HepG2 (cell line): Measurements from ENCODE around the gene SLC22A15. TPM values are rescaled to one million over a fixed set of nuclear protein-coding genes. Genes with fewer than 3 reads are reported as not detected.

Experiments
- ATF7-NPFF ChIP-seq: sonication (generic); formaldehyde crosslinking; IDR thresholded peaks from 2 replicates; pipeline ENCODE4 v1.8.1; 2023; ENCODE audit warnings: mild to moderate bottlenecking, low read depth, missing genetic modification reagents, moderate library complexity
- BCL6 ChIP-seq: IDR thresholded peaks from 2 replicates; pipeline ENCODE4 v1.6.1; 2016; ENCODE audit warnings: missing genetic modification reagents, missing compliant biosample characterization
- DDIT3 ChIP-seq: sonication (generic); formaldehyde crosslinking; IDR thresholded peaks from 2 replicates; pipeline ENCODE4 v1.4.0; 2020; ENCODE audit warnings: mild to moderate bottlenecking, missing genetic modification reagents
- GABPA ChIP-seq, 2 experiments: IDR thresholded peaks; 2 replicates each; pipeline ENCODE4 v1.6.1; 2011 to 2016; ENCODE audit warnings: low read depth in 2 of 2, low read length in 1 of 2, missing biosample characterization in 1 of 2, missing genetic modification characterization in 1 of 2
- MED1 ChIP-seq: sonication (generic); formaldehyde crosslinking; IDR thresholded peaks from 2 replicates; pipeline ENCODE4 v1.4.0; 2020; ENCODE audit warnings: missing genetic modification reagents
- MXI1 ChIP-seq: IDR thresholded peaks from 3 replicates; pipeline ENCODE4 v1.6.1; 2012; ENCODE audit warnings: low read depth, low read length, inconsistent platforms, borderline replicate concordance
- ZIK1 ChIP-seq: sonication (generic); formaldehyde crosslinking; IDR thresholded peaks from 2 replicates; pipeline ENCODE4 v1.5.0; 2020; ENCODE audit warnings: mild to moderate bottlenecking, low read depth, missing genetic modification reagents, borderline replicate concordance
- ZNF101 ChIP-seq: sonication (generic); formaldehyde crosslinking; IDR thresholded peaks from 2 replicates; pipeline ENCODE4 v1.4.0; 2020; ENCODE audit warnings: mild to moderate bottlenecking, low read depth, missing genetic modification reagents, borderline replicate concordance
- ZNF687 ChIP-seq: sonication (generic); formaldehyde crosslinking; IDR thresholded peaks from 2 replicates; pipeline ENCODE4 v1.5.1; 2020; ENCODE audit warnings: mild to moderate bottlenecking, missing genetic modification reagents, moderate library complexity
- ZNF724P ChIP-seq: sonication (generic); formaldehyde crosslinking; IDR thresholded peaks from 2 replicates; pipeline ENCODE4 v1.8.0; 2022; ENCODE audit warnings: missing genetic modification reagents, borderline replicate concordance
- ZNF770 ChIP-seq: sonication (generic); formaldehyde crosslinking; IDR thresholded peaks from 2 replicates; pipeline ENCODE4 v1.5.0; 2020; ENCODE audit warnings: mild to moderate bottlenecking, missing genetic modification reagents
- polyA plus RNA-seq, 8 experiments: library from polyadenylated mRNA; depleted of rRNA in 3 of 8; stranded (reverse) in 7 of 8; unstranded in 1 of 8; fragments of >200 nt; fragmentation: Illumina TruSeq in 4 of 8; extraction: Trizol in 4 of 8; gene quantifications; 2 replicates each; pipeline versions ENCODE4 v1.2.1 to v1.2.3, GENCODE V29; 2011 to 2016; ENCODE audit warnings: low read depth in 4 of 8, missing spikeins in 1 of 8, mixed read lengths in 1 of 8; ENCODE audit not compliant: insufficient read depth in 1 of 8
- total RNA-seq, 5 experiments: library from RNA; depleted of rRNA; stranded (reverse); fragments of >200 nt; fragmentation: Illumina TruSeq; extraction: Trizol; gene quantifications; 2 replicates each; pipeline ENCODE4 v1.2.3, GENCODE V29; 2016; ENCODE audit warnings: low read depth in 1 of 5
- TF ChIP-seq, protein P1 (sequence below): sonication (generic); formaldehyde crosslinking; IDR thresholded peaks from 2 replicates; pipeline ENCODE4 v1.4.0; 2020; ENCODE audit warnings: missing genetic modification reagents
- TF ChIP-seq, protein P2 (sequence below): sonication (generic); formaldehyde crosslinking; IDR thresholded peaks from 2 replicates; pipeline ENCODE4 v1.4.0; 2020; ENCODE audit warnings: missing genetic modification reagents

SLC22A15 gene
- total and polyA plus RNA-seq, 2 of the 13 experiments (the other 11 are each of a cell fraction or from before 2014, with no cell fraction given) = 0.24 to 1.7 TPM

DNA sequence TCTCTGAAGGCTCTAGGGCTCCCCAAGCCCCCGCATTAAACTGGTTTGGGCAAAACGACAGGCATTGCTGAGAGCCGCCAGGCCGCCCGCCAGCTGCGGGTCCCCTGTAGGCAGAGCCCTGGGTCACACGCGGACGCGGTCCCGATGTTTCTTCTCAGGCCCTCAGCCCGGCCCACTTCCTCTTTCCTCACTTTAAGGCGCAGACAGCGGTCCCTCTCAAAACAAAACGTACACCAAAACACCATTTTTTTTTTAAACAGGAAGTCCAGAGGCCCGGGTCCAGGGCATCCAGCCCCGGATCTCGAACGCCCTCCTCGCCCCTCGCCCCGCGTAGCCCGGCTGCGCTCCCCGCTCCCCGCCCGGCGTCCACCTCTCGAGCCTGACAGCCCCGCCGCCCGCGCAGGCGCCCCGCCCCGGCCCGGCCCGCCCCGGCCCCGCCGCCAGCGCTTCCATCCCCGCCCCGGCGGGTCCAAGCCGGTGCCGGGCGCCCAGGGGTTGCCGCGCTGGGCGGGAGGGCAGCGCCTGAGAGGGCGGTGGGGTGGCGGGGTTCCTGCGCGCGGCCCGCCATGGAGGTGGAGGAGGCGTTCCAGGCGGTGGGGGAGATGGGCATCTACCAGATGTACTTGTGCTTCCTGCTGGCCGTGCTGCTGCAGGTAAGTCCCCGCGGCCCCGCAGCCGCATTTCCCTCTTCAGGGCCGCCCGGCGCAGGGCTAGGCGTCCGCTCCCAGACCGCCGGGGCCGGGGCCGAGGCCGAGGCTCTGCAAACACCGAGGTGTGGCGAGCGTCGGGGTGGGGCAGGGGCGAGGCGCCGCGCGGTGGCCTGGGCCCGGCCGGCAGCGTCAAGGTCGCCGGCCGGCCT, at the start of gene SLC22A15 (continued):
- no peak for TF ChIP-seq MED1 (CRISPR knock-in tag)
- peak; percentile 38; the same call in 1 of the 2 replicates for TF ChIP-seq ZNF687
- TF ChIP-seq, protein P1, sequence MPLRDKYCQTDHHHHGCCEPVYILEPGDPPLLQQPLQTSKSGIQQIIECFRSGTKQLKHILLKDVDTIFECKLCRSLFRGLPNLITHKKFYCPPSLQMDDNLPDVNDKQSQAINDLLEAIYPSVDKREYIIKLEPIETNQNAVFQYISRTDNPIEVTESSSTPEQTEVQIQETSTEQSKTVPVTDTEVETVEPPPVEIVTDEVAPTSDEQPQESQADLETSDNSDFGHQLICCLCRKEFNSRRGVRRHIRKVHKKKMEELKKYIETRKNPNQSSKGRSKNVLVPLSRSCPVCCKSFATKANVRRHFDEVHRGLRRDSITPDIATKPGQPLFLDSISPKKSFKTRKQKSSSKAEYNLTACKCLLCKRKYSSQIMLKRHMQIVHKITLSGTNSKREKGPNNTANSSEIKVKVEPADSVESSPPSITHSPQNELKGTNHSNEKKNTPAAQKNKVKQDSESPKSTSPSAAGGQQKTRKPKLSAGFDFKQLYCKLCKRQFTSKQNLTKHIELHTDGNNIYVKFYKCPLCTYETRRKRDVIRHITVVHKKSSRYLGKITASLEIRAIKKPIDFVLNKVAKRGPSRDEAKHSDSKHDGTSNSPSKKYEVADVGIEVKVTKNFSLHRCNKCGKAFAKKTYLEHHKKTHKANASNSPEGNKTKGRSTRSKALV = no peak
- no peak for TF ChIP-seq DDIT3 (CRISPR knock-in tag)
- TF ChIP-seq ZNF770 (CRISPR knock-in tag) = no peak
- TF ChIP-seq BCL6 = no peak
- TF ChIP-seq ZNF724P (CRISPR knock-in tag) = no peak
- TF ChIP-seq GABPA (IDR thresholded peaks at IDR 0.05; ENCODE audit: low read depth, low read length) = no peak
- TF ChIP-seq GABPA (CRISPR knock-in tag; IDR thresholded peaks at IDR 0.05; ENCODE audit: low read depth) = 0 out of 2 replicates have a peak, but pooled peaks have one; percentile 24
- TF ChIP-seq, protein P2, sequence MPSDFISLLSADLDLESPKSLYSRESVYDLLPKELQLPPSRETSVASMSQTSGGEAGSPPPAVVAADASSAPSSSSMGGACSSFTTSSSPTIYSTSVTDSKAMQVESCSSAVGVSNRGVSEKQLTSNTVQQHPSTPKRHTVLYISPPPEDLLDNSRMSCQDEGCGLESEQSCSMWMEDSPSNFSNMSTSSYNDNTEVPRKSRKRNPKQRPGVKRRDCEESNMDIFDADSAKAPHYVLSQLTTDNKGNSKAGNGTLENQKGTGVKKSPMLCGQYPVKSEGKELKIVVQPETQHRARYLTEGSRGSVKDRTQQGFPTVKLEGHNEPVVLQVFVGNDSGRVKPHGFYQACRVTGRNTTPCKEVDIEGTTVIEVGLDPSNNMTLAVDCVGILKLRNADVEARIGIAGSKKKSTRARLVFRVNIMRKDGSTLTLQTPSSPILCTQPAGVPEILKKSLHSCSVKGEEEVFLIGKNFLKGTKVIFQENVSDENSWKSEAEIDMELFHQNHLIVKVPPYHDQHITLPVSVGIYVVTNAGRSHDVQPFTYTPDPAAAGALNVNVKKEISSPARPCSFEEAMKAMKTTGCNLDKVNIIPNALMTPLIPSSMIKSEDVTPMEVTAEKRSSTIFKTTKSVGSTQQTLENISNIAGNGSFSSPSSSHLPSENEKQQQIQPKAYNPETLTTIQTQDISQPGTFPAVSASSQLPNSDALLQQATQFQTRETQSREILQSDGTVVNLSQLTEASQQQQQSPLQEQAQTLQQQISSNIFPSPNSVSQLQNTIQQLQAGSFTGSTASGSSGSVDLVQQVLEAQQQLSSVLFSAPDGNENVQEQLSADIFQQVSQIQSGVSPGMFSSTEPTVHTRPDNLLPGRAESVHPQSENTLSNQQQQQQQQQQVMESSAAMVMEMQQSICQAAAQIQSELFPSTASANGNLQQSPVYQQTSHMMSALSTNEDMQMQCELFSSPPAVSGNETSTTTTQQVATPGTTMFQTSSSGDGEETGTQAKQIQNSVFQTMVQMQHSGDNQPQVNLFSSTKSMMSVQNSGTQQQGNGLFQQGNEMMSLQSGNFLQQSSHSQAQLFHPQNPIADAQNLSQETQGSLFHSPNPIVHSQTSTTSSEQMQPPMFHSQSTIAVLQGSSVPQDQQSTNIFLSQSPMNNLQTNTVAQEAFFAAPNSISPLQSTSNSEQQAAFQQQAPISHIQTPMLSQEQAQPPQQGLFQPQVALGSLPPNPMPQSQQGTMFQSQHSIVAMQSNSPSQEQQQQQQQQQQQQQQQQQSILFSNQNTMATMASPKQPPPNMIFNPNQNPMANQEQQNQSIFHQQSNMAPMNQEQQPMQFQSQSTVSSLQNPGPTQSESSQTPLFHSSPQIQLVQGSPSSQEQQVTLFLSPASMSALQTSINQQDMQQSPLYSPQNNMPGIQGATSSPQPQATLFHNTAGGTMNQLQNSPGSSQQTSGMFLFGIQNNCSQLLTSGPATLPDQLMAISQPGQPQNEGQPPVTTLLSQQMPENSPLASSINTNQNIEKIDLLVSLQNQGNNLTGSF (CRISPR knock-in tag) = no peak
- TF ChIP-seq MXI1 = no peak
- no peak for TF ChIP-seq ZIK1 (CRISPR knock-in tag)
- no peak for TF ChIP-seq ZNF101 (CRISPR knock-in tag)
- TF ChIP-seq ATF7-NPFF (CRISPR knock-in tag) = 0 out of 2 replicates have a peak, but pooled peaks have one; percentile 18
